PC-3 (cell line): ENCODE measurements around the gene EMSY. TPM values are rescaled to one million over a fixed set of nuclear protein-coding genes. Genes with fewer than 3 reads are reported as not detected.

Experiments
- ATAC-seq: fragments of 200-7000 bp; cut with Tn5 transposase; 2 replicates; pipeline ENCODE4 v1.9.1; 2020; ENCODE audit warnings: mild to moderate bottlenecking, moderate library complexity
- BruUV-seq: library from RNA; stranded (reverse); fragments of 400-500 nt; replicated peaks from 2 replicates; lab custom pipeline; 2021; lab: Mats Ljungman, UMichigan
- CTCF ChIA-PET: fragments of 300-600 bp; sonication (Branson Sonifier 250); formaldehyde crosslinking; loops from one replicate; lab custom pipeline; 2022; ENCODE audit warnings: antibody characterized with exemption; lab: Charles Lee
- POLR2A ChIA-PET: fragments of 300-600 bp; sonication (Branson Sonifier 250); formaldehyde crosslinking; loops from one replicate; lab custom pipeline; 2022; ENCODE audit warnings: antibody characterized with exemption; ENCODE audit not compliant: unreplicated experiment; lab: Charles Lee
- DNase-seq: peaks from one replicate; pipeline ENCODE4 v3.0.0-alpha.2; 2015
- H2AFZ ChIP-seq: fragments of 300-600 bp; sonication (generic); 2 replicates; pipeline ENCODE4 v1.6.0; 2016; ENCODE audit warnings: antibody characterized with exemption, low read length
- H3F3A ChIP-seq: fragments of 300-600 bp; sonication (generic); one replicate; pipeline ENCODE4 v1.6.0; 2017; ENCODE audit warnings: antibody characterized with exemption, low read length, control low read depth, mild to moderate bottlenecking; ENCODE audit not compliant: unreplicated experiment
- H3K27ac ChIP-seq: fragments of 300-600 bp; sonication (generic); 2 replicates; pipeline ENCODE4 v1.5.1; 2016; ENCODE audit warnings: mild to moderate bottlenecking, low read length
- H3K27me3 ChIP-seq: fragments of 300-600 bp; sonication (generic); 2 replicates; pipeline ENCODE4 v1.6.1; 2016; ENCODE audit warnings: low read length, mixed read lengths
- H3K36me3 ChIP-seq: fragments of 300-600 bp; sonication (generic); 2 replicates; pipeline ENCODE4 v1.6.1; 2016; ENCODE audit warnings: low read depth, mixed run types, low read length, mixed read lengths
- H3K4me1 ChIP-seq: fragments of 300-600 bp; sonication (generic); 2 replicates; pipeline ENCODE4 v1.5.1; 2016; ENCODE audit warnings: low read length; ENCODE audit not compliant: insufficient read depth
- H3K4me2 ChIP-seq: fragments of 300-600 bp; sonication (generic); 2 replicates; pipeline ENCODE4 v1.6.0; 2016; ENCODE audit warnings: low read length
- H3K4me3 ChIP-seq: fragments of 300-600 bp; sonication (generic); 2 replicates; pipeline ENCODE4 v1.5.1; 2016; ENCODE audit warnings: mild to moderate bottlenecking, low read length, mixed read lengths
- H3K79me2 ChIP-seq: fragments of 300-600 bp; sonication (generic); 2 replicates; pipeline ENCODE4 v1.6.1; 2017; ENCODE audit warnings: low read length, mixed read lengths
- H3K9ac ChIP-seq: fragments of 300-600 bp; sonication (generic); 2 replicates; pipeline ENCODE4 v1.6.0; 2016; ENCODE audit warnings: mild to moderate bottlenecking, low read length
- H3K9me2 ChIP-seq: fragments of 300-600 bp; sonication (generic); replicated peaks from 2 replicates; pipeline ENCODE4 v1.6.1; 2016; ENCODE audit warnings: mixed run types, low read length, mixed read lengths
- H3K9me3 ChIP-seq: fragments of 300-600 bp; sonication (generic); 2 replicates; pipeline ENCODE4 v1.6.1; 2016; ENCODE audit warnings: low read length, mixed read lengths
- H4K20me1 ChIP-seq: fragments of 300-600 bp; sonication (generic); 2 replicates; pipeline ENCODE4 v1.6.1; 2016; ENCODE audit warnings: low read length, mixed read lengths
- EZH2 ChIP-seq: fragments of 300-600 bp; sonication (generic); IDR thresholded peaks from one replicate; pipeline ENCODE4 v1.6.1; 2017; ENCODE audit warnings: antibody characterized with exemption, mild to moderate bottlenecking, low read length; ENCODE audit not compliant: unreplicated experiment
- EZH2phosphoT487 ChIP-seq: fragments of 300-600 bp; sonication (generic); IDR thresholded peaks from 2 replicates; pipeline ENCODE4 v1.6.1; 2018; ENCODE audit warnings: mild to moderate bottlenecking, antibody characterized with exemption, low read length, borderline replicate concordance
- intact Hi-C: fragments of 100-400 bp; cut with micrococcal nuclease; formaldehyde crosslinking; loops from 2 replicates; pipeline ENCODE4 v1.9.0; 2023
- total RNA-seq: library from RNA; depleted of rRNA; stranded (reverse); fragments of >200 nt; gene quantifications from 2 replicates; pipeline ENCODE4 v1.2.3, GENCODE V29; 2014
- TF ChIP-seq, protein P1 (sequence below): fragments of 300-600 bp; sonication (generic); conservative IDR thresholded peaks from 2 replicates; pipeline ENCODE4 v1.5.1; 2017; ENCODE audit warnings: antibody characterized with exemption, low read depth, mild to moderate bottlenecking, low read length

Gene EMSY
- total RNA-seq, 1 experiment from 2014 or later = 51.1 TPM

DNA sequence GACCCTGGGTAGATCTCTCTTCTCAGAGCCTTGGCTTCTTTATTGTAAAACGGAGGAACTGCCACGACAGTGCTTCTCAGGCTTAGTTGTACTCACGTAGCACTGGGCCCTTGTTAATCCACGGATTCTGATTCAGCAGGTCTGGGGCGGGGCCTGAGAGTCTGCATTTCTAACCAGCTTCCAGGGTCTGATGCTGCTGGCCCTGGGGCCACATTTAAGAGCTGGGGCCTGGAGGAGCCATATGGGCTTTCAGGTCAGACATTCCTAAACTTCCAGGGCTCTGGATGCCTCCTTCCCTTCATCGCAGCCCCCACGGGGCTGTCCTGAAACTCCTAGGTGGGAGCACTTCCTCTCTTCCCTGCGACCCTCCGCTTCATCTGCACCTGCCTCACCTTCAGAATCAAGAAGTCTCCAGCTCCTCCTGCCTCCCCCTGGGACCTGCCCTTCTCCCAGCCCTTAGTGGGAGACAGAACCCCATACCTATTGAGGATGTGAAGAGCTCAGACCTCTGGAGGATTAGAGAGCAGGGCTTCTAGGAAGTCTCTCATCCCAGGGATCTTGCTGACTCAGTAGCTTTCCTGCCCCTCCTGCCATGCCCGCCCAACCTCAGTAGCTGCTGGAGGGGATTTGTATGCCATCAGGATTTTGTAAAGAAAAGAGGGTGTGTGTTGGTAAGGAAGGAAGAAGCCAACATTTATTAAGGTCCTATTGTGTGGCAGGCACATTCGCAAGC lies 133.3 kb downstream of the EMSY start:
- no peaks in the 10 kb centered on the region for H3K9me2 ChIP-seq
- H3K4me3 ChIP-seq = no peak overlapping the region
- peak overlapping the region; percentile 74; the same call in 1 of the 2 replicates for H2AFZ ChIP-seq
- intact Hi-C loops = no loop called here
- ATAC-seq (no peak), DNase-seq (no peak)
- no peaks in the 10 kb centered on the region for H3K9me3 ChIP-seq
- POLR2A ChIA-PET = no interaction called here
- H4K20me1 ChIP-seq = no peaks in the 10 kb centered on the region
- H3K36me3 ChIP-seq = no peaks in the 10 kb centered on the region
- no TSS peak for BruUV-seq
- H3F3A ChIP-seq = no peaks in the 10 kb centered on the region
- no peaks in the 10 kb centered on the region for H3K27me3 ChIP-seq
- H3K79me2 ChIP-seq = no peaks in the 10 kb centered on the region
- peak overlapping the region; percentile 38 for H3K4me2 ChIP-seq
- peaks cover 16% of the 10 kb centered on the region for H3K4me1 ChIP-seq
- H3K27ac ChIP-seq = peak overlapping the region; percentile 54
- peak overlapping the region; percentile 10; the same call in 1 of the 2 replicates for H3K9ac ChIP-seq
- TF ChIP-seq EZH2phosphoT487 (no peak), EZH2 (no peak)
- TF ChIP-seq, protein P1, sequence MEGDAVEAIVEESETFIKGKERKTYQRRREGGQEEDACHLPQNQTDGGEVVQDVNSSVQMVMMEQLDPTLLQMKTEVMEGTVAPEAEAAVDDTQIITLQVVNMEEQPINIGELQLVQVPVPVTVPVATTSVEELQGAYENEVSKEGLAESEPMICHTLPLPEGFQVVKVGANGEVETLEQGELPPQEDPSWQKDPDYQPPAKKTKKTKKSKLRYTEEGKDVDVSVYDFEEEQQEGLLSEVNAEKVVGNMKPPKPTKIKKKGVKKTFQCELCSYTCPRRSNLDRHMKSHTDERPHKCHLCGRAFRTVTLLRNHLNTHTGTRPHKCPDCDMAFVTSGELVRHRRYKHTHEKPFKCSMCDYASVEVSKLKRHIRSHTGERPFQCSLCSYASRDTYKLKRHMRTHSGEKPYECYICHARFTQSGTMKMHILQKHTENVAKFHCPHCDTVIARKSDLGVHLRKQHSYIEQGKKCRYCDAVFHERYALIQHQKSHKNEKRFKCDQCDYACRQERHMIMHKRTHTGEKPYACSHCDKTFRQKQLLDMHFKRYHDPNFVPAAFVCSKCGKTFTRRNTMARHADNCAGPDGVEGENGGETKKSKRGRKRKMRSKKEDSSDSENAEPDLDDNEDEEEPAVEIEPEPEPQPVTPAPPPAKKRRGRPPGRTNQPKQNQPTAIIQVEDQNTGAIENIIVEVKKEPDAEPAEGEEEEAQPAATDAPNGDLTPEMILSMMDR = no peak
- CTCF ChIA-PET = interaction anchor here (0.6 kb wide), 1 partner anchor 387 kb away, joined by 3 read pairs; no protein-coding TSS in a partner anchor

DNA sequence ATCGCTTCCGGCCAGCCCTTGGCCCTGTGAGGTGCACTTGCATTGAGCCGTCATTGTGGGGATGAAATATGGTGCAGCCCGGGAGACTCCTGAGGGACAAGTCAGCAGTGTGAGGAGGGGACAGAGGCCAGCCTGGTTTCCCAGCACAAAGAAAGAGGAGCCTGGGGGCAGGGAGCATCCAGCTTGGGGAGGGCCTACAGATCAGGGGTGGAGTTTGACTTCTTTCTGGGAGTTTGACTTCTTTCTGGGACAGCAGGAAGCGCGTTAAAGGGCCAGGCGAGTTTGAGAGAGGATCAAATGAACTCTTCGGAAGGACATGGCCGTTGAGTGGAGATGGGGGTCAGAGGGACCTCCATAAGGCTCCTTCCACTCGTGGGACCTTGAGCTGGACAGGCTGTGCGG lies 133.8 kb downstream of the EMSY start:
- no peaks in the 10 kb centered on the region for H3K9me3 ChIP-seq
- BruUV-seq = no TSS peak
- H4K20me1 ChIP-seq = no peaks in the 10 kb centered on the region
- TF ChIP-seq EZH2phosphoT487 (no peak), EZH2 (no peak)
- TF ChIP-seq, protein P1 = no peak
- H3K79me2 ChIP-seq = no peaks in the 10 kb centered on the region
- no peak overlapping the region for H3K4me3 ChIP-seq
- POLR2A ChIA-PET = interaction anchor here (0.8 kb wide), 1 partner anchor 38 kb away, joined by 3 read pairs; no protein-coding TSS in a partner anchor
- CTCF ChIA-PET = no interaction called here
- no peak for ATAC-seq
- no peak overlapping the region for H2AFZ ChIP-seq
- H3K27me3 ChIP-seq = no peaks in the 10 kb centered on the region
- intact Hi-C loops = no loop called here
- H3K4me1 ChIP-seq = peaks cover 16% of the 10 kb centered on the region
- H3K9me2 ChIP-seq = no peaks in the 10 kb centered on the region
- no peak for DNase-seq
- H3K36me3 ChIP-seq = no peaks in the 10 kb centered on the region
- no peak overlapping the region for H3K4me2 ChIP-seq
- H3F3A ChIP-seq = no peaks in the 10 kb centered on the region
- H3K27ac ChIP-seq = no peak overlapping the region
- no peak overlapping the region for H3K9ac ChIP-seq
